HCT116 (cell line): Measurements from ENCODE around the gene PLCXD1. TPM values are rescaled to one million over a fixed set of nuclear protein-coding genes. Genes with fewer than 3 reads are reported as not detected.

ENCODE experiments used
- ATAC-seq: fragments of 200-7000 bp; cut with Tn5 transposase; 2 replicates; pipeline ENCODE4 v1.9.1; 2020; ENCODE audit warnings: mild to moderate bottlenecking, moderate library complexity
- BruUV-seq: library from RNA; stranded (reverse); fragments of 400-500 nt; replicated peaks from 2 replicates; lab custom pipeline; 2021; lab: Mats Ljungman, UMichigan
- CTCF ChIA-PET: fragments of 300-600 bp; sonication (Branson Sonifier 250); formaldehyde crosslinking; loops from one replicate; lab custom pipeline; 2021; ENCODE audit warnings: antibody characterized with exemption; lab: Charles Lee
- POLR2A ChIA-PET: fragments of 300-600, 350-600 bp; sonication (Branson Sonifier 250); formaldehyde crosslinking; loops from one replicate; lab custom pipeline; 2021; ENCODE audit warnings: antibody characterized with exemption; lab: Charles Lee
- RAD21 ChIA-PET, 2 experiments: fragments of 300-600 bp; sonication (Branson Sonifier 250); formaldehyde crosslinking; loops; one replicate each; lab custom pipeline; 2023; ENCODE audit warnings: low total read pairs in 2 of 2; ENCODE audit not compliant: uncharacterized antibody in 2 of 2, unreplicated experiment in 2 of 2, low non-redundant PET in 1 of 2; lab: Charles Lee
- DNase-seq: peaks from one replicate; pipeline ENCODE4 v3.0.0-alpha.2; 2010; ENCODE audit warnings: low read depth, low spot score
- H2AFZ ChIP-seq: fragments of 200-600 bp; shearing (Covaris generic), sonication (generic); 2 replicates; pipeline ENCODE4 v1.6.1; 2017; ENCODE audit warnings: low read depth, mixed run types, mixed read lengths, antibody characterized with exemption, low read length; ENCODE audit not compliant: poor library complexity, severe bottlenecking
- H3K27ac ChIP-seq: 2 replicates; pipeline ENCODE4 v1.5.1; 2012; ENCODE audit warnings: low read depth, low read length
- H3K27me3 ChIP-seq: fragments of 200-600 bp; sonication (generic); 2 replicates; pipeline ENCODE4 v1.6.1; 2016; ENCODE audit warnings: mixed run types, low read length, mixed read lengths; ENCODE audit not compliant: insufficient read depth
- H3K36me3 ChIP-seq, 2 experiments: fragments of 200-500 bp in 1 of 2; fragments of 200-600 bp in 1 of 2; sonication (Bioruptor generic) in 1 of 2; sonication (generic) in 1 of 2; 2 replicates each; pipeline versions ENCODE4 v1.5.1 to v1.6.1; 2014 to 2016; ENCODE audit warnings: low read length in 2 of 2, inconsistent platforms in 1 of 2, mixed read lengths in 1 of 2, mixed run types in 1 of 2; ENCODE audit not compliant: insufficient read depth in 2 of 2, control insufficient read depth in 1 of 2
- H3K4me1 ChIP-seq, 2 experiments: fragments of 200-600 bp in 1 of 2; sonication (generic) in 1 of 2; 2 replicates each; pipeline versions ENCODE4 v1.5.1 to v1.6.1; 2012 to 2017; ENCODE audit warnings: low read length in 2 of 2, inconsistent platforms in 1 of 2, mild to moderate bottlenecking in 1 of 2, mixed read lengths in 1 of 2, mixed run types in 1 of 2, moderate library complexity in 1 of 2; ENCODE audit not compliant: insufficient read depth in 2 of 2, control insufficient read depth in 1 of 2
- H3K4me2 ChIP-seq: fragments of 200-600 bp; sonication (generic); 2 replicates; pipeline ENCODE4 v1.6.1; 2017; ENCODE audit warnings: mixed run types, low read length, mixed read lengths
- H3K4me3 ChIP-seq, 2 experiments: fragments of 200-600 bp in 1 of 2; sonication (generic) in 1 of 2; replicated peaks in 1 of 2; 2 replicates each; pipeline ENCODE4 v1.5.1; 2011 to 2016; ENCODE audit warnings: low read length in 2 of 2, control low read depth in 1 of 2, low read depth in 1 of 2, mild to moderate bottlenecking in 1 of 2, mixed read lengths in 1 of 2, mixed run types in 1 of 2
- H3K79me2 ChIP-seq: fragments of 200-600 bp; sonication (generic); 2 replicates; pipeline ENCODE4 v1.6.1; 2017; ENCODE audit warnings: mild to moderate bottlenecking, mixed run types, low read length, moderate library complexity, mixed read lengths; ENCODE audit not compliant: insufficient read depth
- H3K9ac ChIP-seq: fragments of 200-600 bp; sonication (generic); 2 replicates; pipeline ENCODE4 v1.6.1; 2016; ENCODE audit warnings: low read length, mixed read lengths
- H3K9me2 ChIP-seq: fragments of 200-600 bp; sonication (generic), shearing (Covaris generic); 2 replicates; pipeline ENCODE4 v1.6.1; 2017; ENCODE audit warnings: mixed run types, mild to moderate bottlenecking, moderate library complexity; ENCODE audit not compliant: insufficient read depth
- H3K9me3 ChIP-seq, 2 experiments: fragments of 200-500 bp in 1 of 2; fragments of 200-600 bp in 1 of 2; sonication (Bioruptor generic) in 1 of 2; sonication (generic) in 1 of 2; 2 replicates each; pipeline ENCODE4 v1.6.1; 2014 to 2017; ENCODE audit warnings: low read length in 2 of 2, mixed read lengths in 2 of 2, inconsistent platforms in 1 of 2, low read depth in 1 of 2, mild to moderate bottlenecking in 1 of 2, mixed run types in 1 of 2, moderate library complexity in 1 of 2; ENCODE audit not compliant: control insufficient read depth in 1 of 2, insufficient read depth in 1 of 2
- H4K20me1 ChIP-seq: fragments of 200-600 bp; sonication (generic), shearing (Covaris generic); 2 replicates; pipeline ENCODE4 v1.6.1; 2017; ENCODE audit warnings: mixed run types, mild to moderate bottlenecking, moderate library complexity; ENCODE audit not compliant: insufficient read depth
- CTCF ChIP-seq, 3 experiments: fragments of 200-600 bp in 1 of 3; sonication (generic) in 1 of 3; IDR thresholded peaks in 2 of 3; conservative IDR thresholded peaks in 1 of 3; 2 replicates each; pipeline ENCODE4 v1.5.1; 2012 to 2017; ENCODE audit warnings: low read depth in 2 of 3, low read length in 2 of 3, antibody characterized with exemption in 1 of 3, borderline replicate concordance in 1 of 3, control low read depth in 1 of 3, mild to moderate bottlenecking in 1 of 3, mixed read lengths in 1 of 3, mixed run types in 1 of 3, moderate library complexity in 1 of 3; ENCODE audit not compliant: insufficient read depth in 1 of 3
- EZH2 ChIP-seq: fragments of 200-600 bp; sonication (generic); IDR thresholded peaks from 2 replicates; pipeline ENCODE4 v1.6.1; 2017; ENCODE audit warnings: antibody characterized with exemption, mixed run types
- FOSL1 ChIP-seq: IDR thresholded peaks from 2 replicates; pipeline ENCODE4 v1.6.1; 2012; ENCODE audit warnings: low read depth
- POLR2AphosphoS5 ChIP-seq: IDR thresholded peaks from 2 replicates; pipeline ENCODE4 v1.6.1; 2011; ENCODE audit warnings: mild to moderate bottlenecking, low read depth, low read length, moderate library complexity
- RAD21 ChIP-seq: IDR thresholded peaks from 2 replicates; pipeline ENCODE4 v1.6.1; 2012; ENCODE audit warnings: low read depth, mild to moderate bottlenecking
- SP1 ChIP-seq: IDR thresholded peaks from 2 replicates; pipeline ENCODE4 v1.6.1; 2012; ENCODE audit warnings: low read depth
- ZBTB33 ChIP-seq: IDR thresholded peaks from 2 replicates; pipeline ENCODE4 v1.6.1; 2011; ENCODE audit warnings: mild to moderate bottlenecking, low read length, moderate library complexity; ENCODE audit not compliant: insufficient replicate concordance; ENCODE audit errors: extremely low read depth
- intact Hi-C: fragments of 100-400 bp; cut with micrococcal nuclease; formaldehyde crosslinking; loops from 2 replicates; pipeline ENCODE4 v1.10.0; 2022
- total RNA-seq: library from RNA; stranded (reverse); gene quantifications from one replicate; pipeline ENCODE4 v1.2.1, GENCODE V29; 2021; ENCODE audit not compliant: unreplicated experiment

The PLCXD1 gene
- total RNA-seq, 1 experiment from 2014 or later, result 26.3 TPM

GRCh38 chrX:345020-345925 lies 64.1 kb downstream of the PLCXD1 start:
- no peaks in the 10 kb centered on the region for H4K20me1 ChIP-seq
- no peak overlapping the region for H3K4me3 ChIP-seq

More at GRCh38 chrX:345020-345925, 64.1 kb downstream of the PLCXD1 start:
- TF ChIP-seq FOSL1 (no peak), RAD21 (no peak), SP1 (no peak), CTCF (IDR thresholded peaks at IDR 0.05 in 2 of 3, conservative IDR thresholded peaks at IDR 0.05 in 1 of 3; ENCODE audit: borderline replicate concordance in 1 of 3, insufficient read depth in 1 of 3, low read depth in 2 of 3, low read length in 2 of 3) (no peak), POLR2AphosphoS5 (no peak), EZH2 (no peak), ZBTB33 (no peak)
- H3K9ac ChIP-seq, result no peak overlapping the region
- DNase-seq, result no peak
- no peaks in the 10 kb centered on the region for H3K9me3 ChIP-seq
- H3K36me3 ChIP-seq, result no peaks in the 10 kb centered on the region
- no peak overlapping the region for H2AFZ ChIP-seq
- RAD21 ChIA-PET, result no interaction called here
- CTCF ChIA-PET, result no interaction called here
- BruUV-seq, result no TSS peak
- no peaks in the 10 kb centered on the region for H3K9me2 ChIP-seq
- POLR2A ChIA-PET, result no interaction called here
- intact Hi-C loops, result no loop called here
- H3K4me1 ChIP-seq, result no peaks in the 10 kb centered on the region
- no peak overlapping the region for H3K27ac ChIP-seq
- no peaks in the 10 kb centered on the region for H3K27me3 ChIP-seq
- no peak overlapping the region for H3K4me2 ChIP-seq
- ATAC-seq, result no peak
- no peaks in the 10 kb centered on the region for H3K79me2 ChIP-seq
